T-helper 2 cell treated with Interferon-gamma antibody and Interleukin-4, amounts not matched to agents 5 μg/mL and 100 μg/mL, for 36 hours (primary cell): ENCODE measurements around the gene LRRC36.

Experiments
- DNase-seq: peaks from one replicate; pipeline ENCODE4 v3.0.0; 2021; ENCODE audit warnings: low spot score
- H3K27ac Mint-ChIP-seq: one replicate; pipeline ENCODE4 v1.8.0; 2021; ENCODE audit warnings: mild to moderate bottlenecking, mixed read lengths
- H3K27me3 Mint-ChIP-seq: one replicate; pipeline ENCODE4 v1.8.0; 2021; ENCODE audit warnings: low read depth, mixed read lengths
- H3K36me3 Mint-ChIP-seq: one replicate; pipeline ENCODE4 v1.8.0; 2021; ENCODE audit warnings: low read depth, mixed read lengths
- H3K4me1 Mint-ChIP-seq: one replicate; pipeline ENCODE4 v1.8.0; 2021; ENCODE audit warnings: low read depth, mixed read lengths
- H3K4me3 Mint-ChIP-seq: one replicate; pipeline ENCODE4 v1.8.0; 2022; ENCODE audit warnings: mild to moderate bottlenecking, moderate library complexity, mixed read lengths
- H3K9me3 Mint-ChIP-seq: one replicate; pipeline ENCODE4 v1.8.0; 2021; ENCODE audit warnings: mixed read lengths

The LRRC36 gene

GRCh38 chr16:67305216-67306071 lies 21.2 kb upstream of the LRRC36 start:
- no peaks in the 10 kb centered on the region for H3K9me3 Mint-ChIP-seq
- no peak overlapping the region for H3K27ac Mint-ChIP-seq
- no peaks in the 10 kb centered on the region for H3K36me3 Mint-ChIP-seq
- DNase-seq: no peak
- H3K4me3 Mint-ChIP-seq: no peak overlapping the region
- no peaks in the 10 kb centered on the region for H3K27me3 Mint-ChIP-seq
- peaks cover 4% of the 10 kb centered on the region for H3K4me1 Mint-ChIP-seq

- no peak overlapping the region for H3K4me3 Mint-ChIP-seq
- H3K27me3 Mint-ChIP-seq: no peaks in the 10 kb centered on the region
- no peaks in the 10 kb centered on the region for H3K9me3 Mint-ChIP-seq
- no peaks in the 10 kb centered on the region for H3K36me3 Mint-ChIP-seq
- no peak overlapping the region for H3K27ac Mint-ChIP-seq
- no peak for DNase-seq
- H3K4me1 Mint-ChIP-seq: peaks cover 25% of the 10 kb centered on the region
Measured at GRCh38 chr16:67310561-67310960, 16.1 kb upstream of the LRRC36 start.

DNA sequence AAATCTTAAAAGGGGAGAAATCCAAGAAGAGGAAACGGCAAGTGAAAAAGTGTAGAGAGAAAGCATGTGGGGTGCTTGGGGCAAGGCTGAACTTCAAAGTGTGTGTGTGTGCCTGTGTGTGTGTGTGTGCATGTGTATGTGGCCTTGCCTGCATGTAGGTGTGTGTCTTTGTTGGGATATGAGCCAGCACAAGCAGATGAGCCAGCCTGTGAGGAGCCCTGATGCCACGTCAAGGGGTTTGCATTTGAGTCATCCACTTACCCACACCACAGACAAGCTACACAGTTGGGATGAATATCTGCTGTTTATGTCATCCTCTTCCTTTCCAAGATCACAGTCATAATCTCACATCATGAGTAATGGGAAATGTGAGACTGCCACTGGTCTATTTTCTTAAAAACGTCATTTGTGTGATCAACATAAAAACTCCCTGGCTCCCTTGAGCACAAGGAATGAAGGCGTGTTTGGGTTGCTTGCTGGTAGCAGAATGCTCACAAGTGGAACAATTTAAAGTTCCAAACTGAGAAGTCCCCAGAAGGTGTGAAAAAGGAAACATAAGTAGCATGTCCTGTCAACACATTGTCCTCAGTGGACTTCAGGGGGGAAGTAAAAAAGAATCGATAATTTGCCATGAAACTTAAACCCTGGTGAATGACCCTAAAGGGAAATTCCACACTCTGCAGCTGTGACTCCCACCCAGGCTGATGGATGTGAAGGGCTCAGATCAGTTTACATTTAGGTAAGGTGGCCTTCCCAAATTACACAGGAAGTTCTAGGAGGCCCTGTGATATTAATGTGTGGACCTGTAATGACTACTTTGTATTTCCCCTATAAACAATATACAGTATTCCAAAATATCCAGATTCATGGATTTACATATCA lies 14.8 kb upstream of the LRRC36 start:
- peak; percentile 94 for DNase-seq
- no peaks in the 10 kb centered on the region for H3K9me3 Mint-ChIP-seq
- no peaks in the 10 kb centered on the region for H3K27me3 Mint-ChIP-seq
- no peaks in the 10 kb centered on the region for H3K36me3 Mint-ChIP-seq
- H3K27ac Mint-ChIP-seq: peak overlapping the region; percentile 82
- H3K4me3 Mint-ChIP-seq: peak overlapping the region; percentile 4
- peaks cover 25% of the 10 kb centered on the region for H3K4me1 Mint-ChIP-seq

DNA sequence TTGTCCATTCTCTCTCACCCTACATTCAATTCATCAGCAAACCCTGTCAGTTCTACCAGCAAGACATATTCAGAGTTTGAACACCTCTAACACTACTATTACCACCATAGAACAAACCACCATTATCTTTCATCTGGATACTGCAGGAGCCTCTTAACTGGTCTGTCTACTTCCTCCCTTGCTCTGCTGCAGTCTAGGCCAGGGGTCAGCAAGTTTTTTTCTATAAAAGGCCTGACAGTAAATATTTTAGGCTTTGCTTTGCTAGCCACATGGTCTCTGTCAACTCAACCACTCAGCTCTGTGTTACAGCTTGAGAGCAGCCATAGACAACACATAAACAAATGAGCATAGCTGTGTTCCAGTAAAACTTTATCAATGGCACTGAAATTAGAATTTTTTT lies 13.9 kb upstream of the LRRC36 start:
- Mint-ChIP-seq H3K9me3 (no peaks in the 10 kb centered on the region), H3K27ac (peak overlapping the region; percentile 79), H3K4me3 (peak overlapping the region; percentile 21), H3K4me1 (peaks cover 25% of the 10 kb centered on the region), H3K36me3 (no peaks in the 10 kb centered on the region), H3K27me3 (no peaks in the 10 kb centered on the region)
- DNase-seq: no peak

- no peaks in the 10 kb centered on the region for H3K9me3 Mint-ChIP-seq
- H3K4me1 Mint-ChIP-seq: peaks cover 3% of the 10 kb centered on the region
- H3K36me3 Mint-ChIP-seq: no peaks in the 10 kb centered on the region
- DNase-seq: no peak
- peaks cover 14% of the 10 kb centered on the region for H3K27me3 Mint-ChIP-seq
- no peak overlapping the region for H3K4me3 Mint-ChIP-seq
- H3K27ac Mint-ChIP-seq: no peak overlapping the region
Measured at GRCh38 chr16:67317853-67318252, 8.8 kb upstream of the LRRC36 start.

GRCh38 chr16:67326115-67326471 lies 522 bp upstream of the LRRC36 start:
- Mint-ChIP-seq H3K36me3 (peaks cover 2% of the 10 kb centered on the region), H3K4me3 (peak overlapping the region; percentile 94), H3K4me1 (peaks cover 7% of the 10 kb centered on the region), H3K27me3 (peaks cover 48% of the 10 kb centered on the region), H3K27ac (peak overlapping the region; percentile 65), H3K9me3 (no peaks in the 10 kb centered on the region)
- no peak for DNase-seq

DNA sequence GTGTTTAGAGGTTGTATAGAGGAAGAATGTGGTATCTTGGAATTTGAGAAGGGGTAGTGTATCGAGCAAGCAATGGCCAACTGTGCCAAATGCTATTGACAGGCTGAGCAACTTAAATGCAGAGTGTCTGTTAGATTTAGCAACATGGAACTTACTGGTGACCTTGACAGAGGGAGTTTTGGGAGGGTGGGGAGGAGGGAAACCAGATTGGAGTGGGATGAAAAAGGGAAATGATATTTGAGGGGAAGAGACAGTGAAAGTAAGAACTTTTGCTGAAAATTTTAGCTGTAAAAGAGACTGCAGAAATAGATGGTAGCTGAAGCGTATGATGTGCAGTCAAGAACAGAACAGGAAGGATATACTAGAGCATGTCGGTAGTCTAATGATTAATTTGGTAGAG lies 1.1 kb downstream of the LRRC36 start:
- peaks cover 44% of the 10 kb centered on the region for H3K27me3 Mint-ChIP-seq
- DNase-seq: no peak
- no peaks in the 10 kb centered on the region for H3K9me3 Mint-ChIP-seq
- H3K36me3 Mint-ChIP-seq: peaks cover 2% of the 10 kb centered on the region
- no peak overlapping the region for H3K4me3 Mint-ChIP-seq
- H3K4me1 Mint-ChIP-seq: peaks cover 7% of the 10 kb centered on the region
- no peak overlapping the region for H3K27ac Mint-ChIP-seq

DNA sequence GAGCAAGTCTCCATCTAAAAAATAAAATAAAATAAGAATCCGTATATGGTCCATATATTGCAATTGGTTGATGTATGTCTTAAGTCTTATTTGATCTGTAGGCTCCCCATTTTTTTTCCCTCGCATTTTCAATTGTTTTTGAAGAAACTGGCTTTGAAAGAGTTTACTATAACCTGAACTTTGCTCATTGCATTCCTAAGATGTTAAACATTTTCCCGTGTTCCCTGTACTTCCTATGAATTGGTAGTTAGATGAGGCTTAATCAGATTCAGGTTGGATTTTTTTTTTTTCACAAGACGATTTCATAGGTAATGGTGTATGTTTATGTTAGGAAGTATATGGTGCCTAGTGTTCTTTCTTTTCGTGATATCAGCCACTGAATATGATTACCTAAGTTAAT lies 3.3 kb downstream of the LRRC36 start:
- Mint-ChIP-seq H3K4me3 (no peak overlapping the region), H3K27ac (no peak overlapping the region), H3K27me3 (peaks cover 27% of the 10 kb centered on the region), H3K36me3 (peaks cover 2% of the 10 kb centered on the region), H3K9me3 (peaks cover 4% of the 10 kb centered on the region), H3K4me1 (peaks cover 7% of the 10 kb centered on the region)
- DNase-seq: no peak

DNA sequence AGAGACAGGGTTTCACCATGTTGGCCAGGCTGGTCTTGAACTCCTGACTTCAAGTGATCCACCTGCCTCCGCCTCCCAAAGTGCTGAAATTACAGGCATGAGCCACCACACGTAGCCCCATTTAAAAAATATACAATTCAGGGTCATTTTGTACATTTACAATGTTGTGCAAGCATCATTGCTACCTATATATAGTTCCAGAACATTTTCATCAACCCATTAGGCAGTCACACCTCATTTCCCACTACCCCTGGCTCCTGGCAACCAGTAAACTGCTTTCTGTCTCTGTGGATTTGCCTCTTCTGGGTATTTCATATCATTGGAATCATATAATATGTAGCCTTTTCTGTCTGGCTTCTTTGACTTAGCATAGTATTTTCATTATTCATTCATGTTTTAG lies 6.7 kb downstream of the LRRC36 start:
- H3K36me3 Mint-ChIP-seq: no peaks in the 10 kb centered on the region
- no peak overlapping the region for H3K27ac Mint-ChIP-seq
- peaks cover 7% of the 10 kb centered on the region for H3K27me3 Mint-ChIP-seq
- H3K4me3 Mint-ChIP-seq: no peak overlapping the region
- peaks cover 4% of the 10 kb centered on the region for H3K9me3 Mint-ChIP-seq
- DNase-seq: no peak
- H3K4me1 Mint-ChIP-seq: no peaks in the 10 kb centered on the region

GRCh38 chr16:67336116-67336515 lies 9.5 kb downstream of the LRRC36 start:
- Mint-ChIP-seq H3K36me3 (no peaks in the 10 kb centered on the region), H3K4me1 (no peaks in the 10 kb centered on the region), H3K4me3 (no peak overlapping the region), H3K27ac (no peak overlapping the region), H3K9me3 (peaks cover 4% of the 10 kb centered on the region), H3K27me3 (peaks cover 2% of the 10 kb centered on the region)
- DNase-seq: no peak

GRCh38 chr16:67336648-67337047 lies 10.0 kb downstream of the LRRC36 start:
- no peak overlapping the region for H3K27ac Mint-ChIP-seq
- no peaks in the 10 kb centered on the region for H3K4me1 Mint-ChIP-seq
- no peak overlapping the region for H3K4me3 Mint-ChIP-seq
- no peak for DNase-seq
- H3K27me3 Mint-ChIP-seq: peaks cover 2% of the 10 kb centered on the region
- H3K9me3 Mint-ChIP-seq: peaks cover 4% of the 10 kb centered on the region
- H3K36me3 Mint-ChIP-seq: no peaks in the 10 kb centered on the region

DNA sequence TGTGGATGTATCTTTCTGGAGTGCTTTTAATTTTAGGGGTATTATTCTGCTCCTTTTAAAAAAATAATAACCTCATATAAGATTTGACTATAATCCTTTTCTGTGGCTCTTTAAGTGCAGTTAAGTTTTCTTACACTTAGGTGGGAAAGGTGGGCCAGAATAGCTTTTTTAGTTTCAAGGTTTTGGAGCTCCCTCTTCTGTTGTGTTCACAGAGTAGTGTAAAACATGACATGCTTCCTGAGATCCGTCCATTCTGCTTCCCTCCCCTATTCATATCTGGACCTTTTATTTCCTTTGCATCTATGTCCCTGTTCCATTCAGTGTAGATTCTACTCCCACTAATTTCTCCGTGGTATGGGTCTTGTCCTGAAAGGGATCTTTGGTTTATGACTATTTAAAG lies 12.8 kb downstream of the LRRC36 start:
- Mint-ChIP-seq H3K4me1 (no peaks in the 10 kb centered on the region), H3K36me3 (no peaks in the 10 kb centered on the region), H3K27ac (no peak overlapping the region), H3K9me3 (peaks cover 4% of the 10 kb centered on the region), H3K4me3 (no peak overlapping the region), H3K27me3 (peaks cover 4% of the 10 kb centered on the region)
- no peak for DNase-seq

DNA sequence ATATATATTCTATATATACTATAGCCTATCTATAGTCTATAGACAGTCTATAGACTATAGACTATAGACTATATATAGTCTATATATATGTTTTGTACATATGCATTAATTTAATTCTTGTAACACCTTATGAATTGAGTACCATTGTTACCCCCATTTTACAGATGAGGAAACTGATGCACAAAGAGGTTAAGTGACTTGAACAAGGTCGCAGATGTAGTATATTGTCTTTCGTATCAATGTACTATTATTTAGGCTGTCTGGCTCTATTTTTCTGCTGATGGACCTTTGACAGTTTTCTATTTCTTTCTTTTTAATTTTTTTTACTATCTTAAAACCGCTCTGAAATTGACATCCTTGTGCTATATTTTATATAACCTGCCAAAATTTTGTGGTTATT lies 14.6 kb downstream of the LRRC36 start:
- peaks cover 6% of the 10 kb centered on the region for H3K27me3 Mint-ChIP-seq
- no peak overlapping the region for H3K27ac Mint-ChIP-seq
- no peaks in the 10 kb centered on the region for H3K9me3 Mint-ChIP-seq
- no peaks in the 10 kb centered on the region for H3K4me1 Mint-ChIP-seq
- H3K36me3 Mint-ChIP-seq: no peaks in the 10 kb centered on the region
- H3K4me3 Mint-ChIP-seq: no peak overlapping the region
- DNase-seq: no peak

GRCh38 chr16:67342616-67343015 lies 16.0 kb downstream of the LRRC36 start:
- Mint-ChIP-seq H3K9me3 (no peaks in the 10 kb centered on the region), H3K4me1 (no peaks in the 10 kb centered on the region), H3K4me3 (no peak overlapping the region), H3K27me3 (peaks cover 7% of the 10 kb centered on the region), H3K36me3 (no peaks in the 10 kb centered on the region), H3K27ac (no peak overlapping the region)
- no peak for DNase-seq
